ENCODE results near the gene MEGF6. TPM values are rescaled to one million over a fixed set of nuclear protein-coding genes. Genes with fewer than 3 reads are reported as not detected.

MEGF6 gene
- total RNA-seq, 1 experiment from 2014 or later = 32.4 TPM

DNA sequence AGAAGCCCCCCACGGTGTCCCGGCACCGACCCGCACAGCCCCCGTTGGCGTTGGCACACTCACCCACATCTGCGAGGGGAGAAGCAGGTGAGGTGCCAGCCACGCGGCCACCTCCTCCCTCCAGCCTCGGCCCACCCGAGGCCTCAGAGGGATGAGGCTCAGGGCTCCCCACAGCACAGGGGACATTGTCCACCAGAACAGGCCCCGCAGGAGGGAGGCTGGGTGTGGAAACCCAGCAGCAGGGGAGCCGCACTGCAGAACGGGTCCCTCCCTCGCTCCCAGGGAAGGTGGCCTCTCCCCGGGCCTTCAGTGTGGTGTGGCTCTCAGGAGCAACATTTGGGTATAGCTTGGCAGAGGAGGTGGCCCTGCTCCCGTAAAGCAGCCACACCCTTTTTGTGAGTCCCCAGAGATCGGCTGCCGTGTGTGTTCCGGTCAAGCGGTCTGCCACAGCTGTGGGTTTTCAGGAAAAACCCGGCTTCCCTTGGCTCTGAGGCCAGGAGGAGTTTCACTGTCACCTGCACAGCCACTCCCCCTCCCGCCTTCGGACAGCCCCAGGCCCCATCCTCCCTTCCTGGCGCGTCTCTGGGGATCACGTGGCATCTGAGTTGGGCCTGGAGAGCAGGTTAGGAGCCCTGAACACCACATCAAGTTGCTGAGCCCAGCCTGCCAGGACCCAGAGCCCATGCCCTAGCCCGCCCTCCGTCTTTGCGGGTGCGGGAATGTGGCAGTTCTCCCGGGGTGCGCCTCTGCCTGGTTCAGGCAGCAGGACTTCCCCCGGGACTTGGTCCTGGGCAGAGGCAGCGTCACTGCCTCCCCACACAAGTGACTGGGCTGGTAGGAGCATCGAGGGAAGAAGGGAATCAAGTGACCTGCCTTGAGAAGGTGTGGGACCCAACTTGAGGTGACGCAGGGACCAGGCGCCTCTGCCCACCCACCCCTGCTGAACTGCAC is 64.0 kb downstream of the MEGF6 start:
- TF ChIP-seq, protein P1, sequence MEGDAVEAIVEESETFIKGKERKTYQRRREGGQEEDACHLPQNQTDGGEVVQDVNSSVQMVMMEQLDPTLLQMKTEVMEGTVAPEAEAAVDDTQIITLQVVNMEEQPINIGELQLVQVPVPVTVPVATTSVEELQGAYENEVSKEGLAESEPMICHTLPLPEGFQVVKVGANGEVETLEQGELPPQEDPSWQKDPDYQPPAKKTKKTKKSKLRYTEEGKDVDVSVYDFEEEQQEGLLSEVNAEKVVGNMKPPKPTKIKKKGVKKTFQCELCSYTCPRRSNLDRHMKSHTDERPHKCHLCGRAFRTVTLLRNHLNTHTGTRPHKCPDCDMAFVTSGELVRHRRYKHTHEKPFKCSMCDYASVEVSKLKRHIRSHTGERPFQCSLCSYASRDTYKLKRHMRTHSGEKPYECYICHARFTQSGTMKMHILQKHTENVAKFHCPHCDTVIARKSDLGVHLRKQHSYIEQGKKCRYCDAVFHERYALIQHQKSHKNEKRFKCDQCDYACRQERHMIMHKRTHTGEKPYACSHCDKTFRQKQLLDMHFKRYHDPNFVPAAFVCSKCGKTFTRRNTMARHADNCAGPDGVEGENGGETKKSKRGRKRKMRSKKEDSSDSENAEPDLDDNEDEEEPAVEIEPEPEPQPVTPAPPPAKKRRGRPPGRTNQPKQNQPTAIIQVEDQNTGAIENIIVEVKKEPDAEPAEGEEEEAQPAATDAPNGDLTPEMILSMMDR (IDR thresholded peaks at IDR 0.05; ENCODE audit: unreplicated experiment) = no peak
- CTCF ChIA-PET = no interaction called here
- Mint-ChIP-seq H3K4me1 (ENCODE audit: low read depth, unreplicated experiment) (no peaks in the 10 kb centered on the region), H3K27ac (ENCODE audit: unreplicated experiment) (no peak overlapping the region), H3K36me3 (ENCODE audit: insufficient read depth, unreplicated experiment) (no peaks in the 10 kb centered on the region), H3K9me3 (ENCODE audit: low read depth, unreplicated experiment) (no peaks in the 10 kb centered on the region), H3K4me3 (ENCODE audit: low read depth, unreplicated experiment) (no peak overlapping the region), H3K27me3 (ENCODE audit: unreplicated experiment) (no peaks in the 10 kb centered on the region)
- intact Hi-C loops (cut with micrococcal nuclease; ENCODE audit: unreplicated experiment) = no loop called here
- no TSS peak for BruUV-seq (replicated peaks)
- no peak for DNase-seq

DNA sequence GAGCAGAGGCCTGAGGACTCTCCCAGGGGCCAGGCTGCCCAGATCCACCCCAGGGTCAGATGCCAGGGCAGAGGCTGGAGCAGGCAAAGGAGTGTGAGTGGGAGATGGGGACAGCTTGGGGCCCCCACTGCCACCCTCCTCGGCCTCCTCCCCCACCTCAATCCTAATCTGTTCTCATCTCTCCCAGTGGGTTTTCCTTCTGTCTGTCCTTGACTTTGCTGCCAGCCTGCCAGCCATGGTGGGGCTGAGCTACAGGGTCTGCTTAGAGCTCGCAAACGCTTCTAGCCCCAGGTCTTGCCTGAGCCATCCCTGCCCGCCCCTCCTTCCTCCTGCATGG is 65.3 kb downstream of the MEGF6 start:
- no peaks in the 10 kb centered on the region for H3K4me1 Mint-ChIP-seq (ENCODE audit: low read depth, unreplicated experiment)
- H3K36me3 Mint-ChIP-seq (ENCODE audit: insufficient read depth, unreplicated experiment) = no peaks in the 10 kb centered on the region
- no peak for DNase-seq
- TF ChIP-seq, protein P1 (IDR thresholded peaks at IDR 0.05; ENCODE audit: unreplicated experiment) = no peak
- H3K27ac Mint-ChIP-seq (ENCODE audit: unreplicated experiment) = no peak overlapping the region
- BruUV-seq (replicated peaks) = no TSS peak
- CTCF ChIA-PET = interaction anchor here (0.5 kb wide), 1 partner anchor 14 kb away, joined by 3 read pairs; no protein-coding TSS in a partner anchor
- no peak overlapping the region for H3K4me3 Mint-ChIP-seq (ENCODE audit: low read depth, unreplicated experiment)
- intact Hi-C loops (cut with micrococcal nuclease; ENCODE audit: unreplicated experiment) = no loop called here
- no peaks in the 10 kb centered on the region for H3K9me3 Mint-ChIP-seq (ENCODE audit: low read depth, unreplicated experiment)
- H3K27me3 Mint-ChIP-seq (ENCODE audit: unreplicated experiment) = no peaks in the 10 kb centered on the region

DNA sequence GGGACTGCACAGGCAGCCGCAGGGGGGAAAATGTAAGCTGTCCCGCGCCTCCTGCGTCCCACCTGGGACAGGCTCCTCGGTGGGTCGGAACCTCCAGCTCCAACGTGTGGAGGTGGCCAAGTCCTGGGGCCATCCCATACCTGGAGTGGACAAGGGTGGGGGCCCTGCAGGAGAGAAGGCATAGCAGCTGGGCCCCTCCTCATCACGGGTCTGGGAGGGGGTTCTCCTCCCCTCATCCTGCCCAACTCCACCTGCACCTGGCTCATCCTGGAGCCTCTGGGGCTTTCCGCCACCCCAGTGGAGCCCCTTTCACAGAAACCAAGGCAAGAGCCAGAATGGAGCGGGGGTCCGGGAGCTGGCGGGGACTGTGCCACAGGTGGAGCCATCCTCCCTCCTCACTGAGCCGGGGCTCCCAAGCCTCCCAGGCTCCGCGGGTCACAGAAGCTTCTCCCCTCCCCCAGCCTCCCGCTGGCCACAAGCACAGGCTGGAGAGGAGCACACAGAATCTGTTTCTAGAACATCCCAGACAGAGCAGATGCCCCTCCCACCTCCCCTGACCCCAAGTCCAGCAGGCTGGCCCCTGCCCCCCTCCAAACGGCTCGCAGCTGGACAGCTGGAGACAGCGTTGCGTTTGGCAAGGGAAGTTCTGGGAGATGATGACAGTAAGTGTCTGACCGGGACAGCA is 65.8 kb downstream of the MEGF6 start:
- TF ChIP-seq, protein P1 (IDR thresholded peaks at IDR 0.05; ENCODE audit: unreplicated experiment) = no peak
- CTCF ChIA-PET = interaction anchor here (0.5 kb wide), 1 partner anchor 14 kb away, joined by 3 read pairs; no protein-coding TSS in a partner anchor
- no peaks in the 10 kb centered on the region for H3K27me3 Mint-ChIP-seq (ENCODE audit: unreplicated experiment)
- H3K9me3 Mint-ChIP-seq (ENCODE audit: low read depth, unreplicated experiment) = no peaks in the 10 kb centered on the region
- intact Hi-C loops (cut with micrococcal nuclease; ENCODE audit: unreplicated experiment) = no loop called here
- H3K4me1 Mint-ChIP-seq (ENCODE audit: low read depth, unreplicated experiment) = no peaks in the 10 kb centered on the region
- BruUV-seq (replicated peaks) = no TSS peak
- DNase-seq = no peak
- H3K4me3 Mint-ChIP-seq (ENCODE audit: low read depth, unreplicated experiment) = no peak overlapping the region
- no peak overlapping the region for H3K27ac Mint-ChIP-seq (ENCODE audit: unreplicated experiment)
- H3K36me3 Mint-ChIP-seq (ENCODE audit: insufficient read depth, unreplicated experiment) = no peaks in the 10 kb centered on the region

DNA sequence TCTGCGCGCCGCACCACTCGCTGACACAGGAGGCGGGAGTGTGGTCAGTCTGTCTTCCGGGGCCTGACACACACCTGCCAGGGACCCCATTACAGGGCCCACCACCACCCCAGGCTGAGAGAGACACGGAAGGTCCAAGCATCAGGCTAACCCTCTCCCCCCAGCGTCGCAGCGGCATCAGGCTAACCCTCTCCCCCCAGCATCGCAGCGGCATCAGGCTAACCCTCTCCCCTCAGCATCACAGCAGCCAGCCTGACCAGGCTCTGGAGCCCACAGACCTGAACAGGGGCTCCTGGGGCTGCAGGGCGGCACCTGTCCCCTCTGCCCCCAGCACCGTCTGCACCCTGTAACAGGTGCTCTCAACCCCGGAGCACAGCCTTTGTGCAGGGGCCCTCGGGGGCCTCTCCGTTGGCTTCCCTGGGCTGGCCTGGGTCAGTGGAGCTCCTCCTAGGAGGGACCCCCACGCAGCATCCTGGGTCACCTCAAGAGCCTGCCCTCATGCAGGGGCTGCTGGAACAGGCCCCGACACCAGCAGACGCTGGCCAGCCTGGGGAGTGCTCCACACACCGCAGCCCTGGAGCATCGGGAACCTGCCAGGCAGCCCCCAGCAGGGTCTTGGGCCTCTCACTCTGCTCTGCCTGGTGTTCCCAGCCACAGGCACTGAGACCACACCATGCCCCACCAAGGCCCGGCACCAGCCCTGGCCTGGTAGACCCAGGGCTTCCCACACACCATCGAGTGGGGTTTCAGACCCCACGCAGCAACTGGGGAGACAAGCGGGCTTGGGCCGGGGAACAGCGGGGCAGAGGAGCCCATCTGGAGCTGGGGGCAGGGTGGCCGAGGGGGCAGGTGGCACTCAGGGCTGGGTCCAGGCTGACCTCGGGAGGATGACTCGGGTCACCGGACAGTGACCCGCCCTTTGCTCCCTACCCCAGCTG is 67.0 kb downstream of the MEGF6 start:
- TF ChIP-seq, protein P1 (IDR thresholded peaks at IDR 0.05; ENCODE audit: unreplicated experiment) = no peak
- Mint-ChIP-seq H3K27me3 (ENCODE audit: unreplicated experiment) (no peaks in the 10 kb centered on the region), H3K9me3 (ENCODE audit: low read depth, unreplicated experiment) (no peaks in the 10 kb centered on the region), H3K4me1 (ENCODE audit: low read depth, unreplicated experiment) (no peaks in the 10 kb centered on the region), H3K36me3 (ENCODE audit: insufficient read depth, unreplicated experiment) (no peaks in the 10 kb centered on the region), H3K4me3 (ENCODE audit: low read depth, unreplicated experiment) (no peak overlapping the region), H3K27ac (ENCODE audit: unreplicated experiment) (no peak overlapping the region)
- no TSS peak for BruUV-seq (replicated peaks)
- intact Hi-C loops (cut with micrococcal nuclease; ENCODE audit: unreplicated experiment) = no loop called here
- CTCF ChIA-PET = no interaction called here
- DNase-seq = no peak

Measured in Calu3 (cell line).